ENCODE data around the gene HAGH. TPM values are rescaled to one million over a fixed set of nuclear protein-coding genes. Genes with fewer than 3 reads are reported as not detected.

The HAGH gene
- total RNA-seq, 1 donor from 2014 or later, result 35.9 TPM

GRCh38 chr16:1768061-1768766 lies 58.4 kb downstream of the HAGH start:
- Mint-ChIP-seq H3K27me3 (ENCODE audit: low read depth, unreplicated experiment) (no peaks in the 10 kb centered on the region), H3K9me3 (ENCODE audit: unreplicated experiment) (no peaks in the 10 kb centered on the region), H3K27ac (ENCODE audit: unreplicated experiment) (no peak overlapping the region), H3K36me3 (ENCODE audit: low read depth, unreplicated experiment) (no peaks in the 10 kb centered on the region), H3K4me3 (ENCODE audit: unreplicated experiment) (no peak overlapping the region), H3K4me1 (ENCODE audit: low read depth, unreplicated experiment) (peaks cover 6% of the 10 kb centered on the region)
- H3K4me2 ChIP-seq (ENCODE audit: low read length), result no peak overlapping the region
- no peak overlapping the region for H3K9ac ChIP-seq (ENCODE audit: low read length)
- H4K20me1 ChIP-seq (ENCODE audit: insufficient read depth, low read length), result peaks cover 48% of the 10 kb centered on the region
- TF ChIP-seq EZH2 (IDR thresholded peaks at IDR 0.05; ENCODE audit: insufficient read depth, low read length), result no peak
- no peak for TF ChIP-seq CTCF (IDR thresholded peaks at IDR 0.05; ENCODE audit: insufficient read depth, low read depth, low read length)
- peaks cover 16% of the 10 kb centered on the region for H3K4me1 ChIP-seq (ENCODE audit: insufficient read depth, low read length)
- no peak overlapping the region for H2AFZ ChIP-seq (ENCODE audit: low read depth, low read length)
- H3K4me3 ChIP-seq (ENCODE audit: insufficient read depth, low read depth, low read length), result no peak overlapping the region
- FAIRE-seq (no peak), DNase-seq (ENCODE audit: low read depth) (no peak)
- H3K9me3 ChIP-seq (ENCODE audit: insufficient read depth, low read depth, low read length), result no peaks in the 10 kb centered on the region
- no peaks in the 10 kb centered on the region for H3K27me3 ChIP-seq (ENCODE audit: insufficient read depth, low read length)
- peaks cover 15% of the 10 kb centered on the region for H3K79me2 ChIP-seq (ENCODE audit: insufficient read depth, low read length)
- no peak overlapping the region for H3K27ac ChIP-seq (ENCODE audit: low read depth, low read length)
- H3K36me3 ChIP-seq (ENCODE audit: insufficient read depth, low read length), result no peaks in the 10 kb centered on the region

- peaks cover 50% of the 10 kb centered on the region for H4K20me1 ChIP-seq (ENCODE audit: insufficient read depth, low read length)
- no peak overlapping the region for H2AFZ ChIP-seq (ENCODE audit: low read depth, low read length)
- H3K27ac ChIP-seq (ENCODE audit: low read depth, low read length), result no peak overlapping the region
- Mint-ChIP-seq H3K4me3 (ENCODE audit: unreplicated experiment) (no peak overlapping the region), H3K9me3 (ENCODE audit: unreplicated experiment) (no peaks in the 10 kb centered on the region), H3K4me1 (ENCODE audit: low read depth, unreplicated experiment) (peaks cover 5% of the 10 kb centered on the region), H3K27me3 (ENCODE audit: low read depth, unreplicated experiment) (no peaks in the 10 kb centered on the region), H3K36me3 (ENCODE audit: low read depth, unreplicated experiment) (no peaks in the 10 kb centered on the region), H3K27ac (ENCODE audit: unreplicated experiment) (peak overlapping the region; percentile 44)
- no peak for TF ChIP-seq EZH2 (IDR thresholded peaks at IDR 0.05; ENCODE audit: insufficient read depth, low read length)
- no peak for TF ChIP-seq CTCF (IDR thresholded peaks at IDR 0.05; ENCODE audit: insufficient read depth, low read depth, low read length)
- DNase-seq (ENCODE audit: low read depth) (no peak), FAIRE-seq (no peak)
- no peaks in the 10 kb centered on the region for H3K9me3 ChIP-seq (ENCODE audit: insufficient read depth, low read depth, low read length)
- H3K27me3 ChIP-seq (ENCODE audit: insufficient read depth, low read length), result no peaks in the 10 kb centered on the region
- no peak overlapping the region for H3K9ac ChIP-seq (ENCODE audit: low read length)
- H3K79me2 ChIP-seq (ENCODE audit: insufficient read depth, low read length), result peaks cover 7% of the 10 kb centered on the region
- H3K36me3 ChIP-seq (ENCODE audit: insufficient read depth, low read length), result no peaks in the 10 kb centered on the region
- no peak overlapping the region for H3K4me2 ChIP-seq (ENCODE audit: low read length)
- H3K4me3 ChIP-seq (ENCODE audit: insufficient read depth, low read depth, low read length), result no peak overlapping the region
- H3K4me1 ChIP-seq (ENCODE audit: insufficient read depth, low read length), result peaks cover 15% of the 10 kb centered on the region
Measured at GRCh38 chr16:1767116-1767994, 59.3 kb downstream of the HAGH start.
